HG02610 (cell line): Measurements from ENCODE around the gene PAFAH2.
"Not testable (repeated sequence)": the region's sequence is repeated elsewhere in the genome, so short reads cannot be mapped to it uniquely, and the experiment has no call there.

Experiments used
- ATAC-seq: cut with Tn5 transposase; IDR thresholded peaks from one replicate; pipeline ENCODE4 v1.9.1; 2021; ENCODE audit warnings: mild to moderate bottlenecking, moderate library complexity; ENCODE audit not compliant: unreplicated experiment

The PAFAH2 gene

GRCh38 chr1:25987951-25988350 is 9.9 kb downstream of the PAFAH2 start:
- ATAC-seq = no peak

- ATAC-seq = not testable (repeated sequence)
These were observed 11.1 kb downstream of the PAFAH2 start for GRCh38 chr1:25986773-25987172.

- ATAC-seq = no peak
These were observed 12.2 kb downstream of the PAFAH2 start for GRCh38 chr1:25985670-25986069.

- ATAC-seq = no peak
These were observed 12.7 kb downstream of the PAFAH2 start for GRCh38 chr1:25985171-25985570.

GRCh38 chr1:25979210-25979609 is 18.7 kb downstream of the PAFAH2 start:
- no peak for ATAC-seq

GRCh38 chr1:25978403-25978802 is 19.5 kb downstream of the PAFAH2 start:
- no peak for ATAC-seq

GRCh38 chr1:25977801-25978200 is 20.1 kb downstream of the PAFAH2 start:
- ATAC-seq = no peak

- ATAC-seq = no peak
These were observed 24.1 kb downstream of the PAFAH2 start for GRCh38 chr1:25973610-25974321.

GRCh38 chr1:25971811-25972180 is 26.1 kb downstream of the PAFAH2 start:
- ATAC-seq = no peak

- no peak for ATAC-seq
These were observed 26.6 kb downstream of the PAFAH2 start for GRCh38 chr1:25971066-25971810.

GRCh38 chr1:25967308-25967707 is 30.6 kb downstream of the PAFAH2 start:
- no peak for ATAC-seq

- no peak for ATAC-seq
These were observed 38.3 kb downstream of the PAFAH2 start for GRCh38 chr1:25959611-25960010.

GRCh38 chr1:25958465-25958864 is 39.4 kb downstream of the PAFAH2 start:
- ATAC-seq = no peak

GRCh38 chr1:25955553-25955952 is 42.3 kb downstream of the PAFAH2 start:
- ATAC-seq = no peak

GRCh38 chr1:25954282-25954938 is 43.5 kb downstream of the PAFAH2 start:
- ATAC-seq = no peak

GRCh38 chr1:25952841-25953401 is 44.9 kb downstream of the PAFAH2 start:
- ATAC-seq = no peak

GRCh38 chr1:25948641-25949040 is 49.2 kb downstream of the PAFAH2 start:
- no peak for ATAC-seq

GRCh38 chr1:25947027-25947426 is 50.8 kb downstream of the PAFAH2 start:
- no peak for ATAC-seq

- no peak for ATAC-seq
These were observed 52.1 kb downstream of the PAFAH2 start for GRCh38 chr1:25945761-25946160.

- ATAC-seq = no peak
These were observed 52.9 kb downstream of the PAFAH2 start for GRCh38 chr1:25944986-25945385.

- not testable (repeated sequence) for ATAC-seq
These were observed 54.4 kb downstream of the PAFAH2 start for GRCh38 chr1:25943511-25943910.

- ATAC-seq = no peak
These were observed 60.9 kb downstream of the PAFAH2 start for GRCh38 chr1:25936947-25937346.
